ENCODE results near the gene C19orf73.
A peak's percentile ranks its signal among the peaks of the same experiment; 100 is the strongest.
"Not testable (repeated sequence)": the region's sequence is repeated elsewhere in the genome, so short reads cannot be mapped to it uniquely, and the experiment has no call there.

Gene C19orf73

GRCh38 chr19:49149652-49150105 is 30.7 kb upstream of the C19orf73 start:
- ATAC-seq, result peak; percentile 60
- TF ChIP-seq OSR1 (CRISPR knock-in tag; IDR thresholded peaks at IDR 0.05) (no peak), ZNF565 (CRISPR knock-in tag; conservative IDR thresholded peaks at IDR 0.05; ENCODE audit: low read depth) (no peak), TOX (CRISPR knock-in tag; IDR thresholded peaks at IDR 0.05; ENCODE audit: borderline replicate concordance) (no peak), GLIS3 (CRISPR knock-in tag; IDR thresholded peaks at IDR 0.05) (no peak), RARB (CRISPR knock-in tag; IDR thresholded peaks at IDR 0.05) (no peak), ZC3H10 (CRISPR knock-in tag; IDR thresholded peaks at IDR 0.05) (no peak), PPARA (CRISPR knock-in tag; IDR thresholded peaks at IDR 0.05; ENCODE audit: borderline replicate concordance) (no peak)

GRCh38 chr19:49148784-49149651 is 30.1 kb upstream of the C19orf73 start:
- no peak for TF ChIP-seq ZFP3 (CRISPR knock-in tag; IDR thresholded peaks at IDR 0.05)
- TF ChIP-seq GLIS3 (CRISPR knock-in tag; IDR thresholded peaks at IDR 0.05), result no peak
- TF ChIP-seq ISL1 (CRISPR knock-in tag; IDR thresholded peaks at IDR 0.05), result no peak
- no peak for TF ChIP-seq SNAI2 (CRISPR knock-in tag; IDR thresholded peaks at IDR 0.05)
- no peak for TF ChIP-seq ESRRG (CRISPR knock-in tag; IDR thresholded peaks at IDR 0.05)
- no peak for TF ChIP-seq PPARA (CRISPR knock-in tag; IDR thresholded peaks at IDR 0.05; ENCODE audit: borderline replicate concordance)
- TF ChIP-seq CSDC2 (CRISPR knock-in tag; IDR thresholded peaks at IDR 0.05), result no peak
- no peak for TF ChIP-seq ZNF8 (CRISPR knock-in tag; IDR thresholded peaks at IDR 0.05)
- no peak for TF ChIP-seq OSR1 (CRISPR knock-in tag; IDR thresholded peaks at IDR 0.05)
- ATAC-seq, result peak; percentile 73

- TF ChIP-seq ARNTL (CRISPR knock-in tag; IDR thresholded peaks at IDR 0.05; ENCODE audit: borderline replicate concordance, low read depth) (no peak), GLIS3 (CRISPR knock-in tag; IDR thresholded peaks at IDR 0.05) (no peak), PPARA (CRISPR knock-in tag; IDR thresholded peaks at IDR 0.05; ENCODE audit: borderline replicate concordance) (no peak), CSRNP3 (CRISPR knock-in tag; IDR thresholded peaks at IDR 0.05) (no peak)
- ATAC-seq, result no peak
Measured at GRCh38 chr19:49148044-49148682, 29.2 kb upstream of the C19orf73 start.

- ATAC-seq, result not testable (repeated sequence)
Measured at GRCh38 chr19:49146408-49146770, 27.4 kb upstream of the C19orf73 start.

GRCh38 chr19:49145573-49146407 is 26.8 kb upstream of the C19orf73 start:
- TF ChIP-seq ZNF8 (CRISPR knock-in tag; IDR thresholded peaks at IDR 0.05), result no peak
- no peak for TF ChIP-seq PPARA (CRISPR knock-in tag; IDR thresholded peaks at IDR 0.05; ENCODE audit: borderline replicate concordance)
- no peak for TF ChIP-seq OSR1 (CRISPR knock-in tag; IDR thresholded peaks at IDR 0.05)
- TF ChIP-seq TOX (CRISPR knock-in tag; IDR thresholded peaks at IDR 0.05; ENCODE audit: borderline replicate concordance), result no peak
- no peak for TF ChIP-seq ARNTL (CRISPR knock-in tag; IDR thresholded peaks at IDR 0.05; ENCODE audit: borderline replicate concordance, low read depth)
- no peak for TF ChIP-seq GLIS3 (CRISPR knock-in tag; IDR thresholded peaks at IDR 0.05)
- TF ChIP-seq RARB (CRISPR knock-in tag; IDR thresholded peaks at IDR 0.05), result no peak
- no peak for TF ChIP-seq TCF4 (CRISPR knock-in tag; IDR thresholded peaks at IDR 0.05; ENCODE audit: borderline replicate concordance)
- TF ChIP-seq PATZ1 (CRISPR knock-in tag; IDR thresholded peaks at IDR 0.05; ENCODE audit: borderline replicate concordance), result no peak
- TF ChIP-seq CSRNP3 (CRISPR knock-in tag; IDR thresholded peaks at IDR 0.05), result no peak
- TF ChIP-seq CSDC2 (CRISPR knock-in tag; IDR thresholded peaks at IDR 0.05), result no peak
- TF ChIP-seq CREB5 (CRISPR knock-in tag; IDR thresholded peaks at IDR 0.05; ENCODE audit: low read depth), result no peak
- ATAC-seq, result 0 out of 3 replicates have a peak, but pooled peaks have one; percentile 5
